ENCODE measurements around the gene NF1.

DNA sequence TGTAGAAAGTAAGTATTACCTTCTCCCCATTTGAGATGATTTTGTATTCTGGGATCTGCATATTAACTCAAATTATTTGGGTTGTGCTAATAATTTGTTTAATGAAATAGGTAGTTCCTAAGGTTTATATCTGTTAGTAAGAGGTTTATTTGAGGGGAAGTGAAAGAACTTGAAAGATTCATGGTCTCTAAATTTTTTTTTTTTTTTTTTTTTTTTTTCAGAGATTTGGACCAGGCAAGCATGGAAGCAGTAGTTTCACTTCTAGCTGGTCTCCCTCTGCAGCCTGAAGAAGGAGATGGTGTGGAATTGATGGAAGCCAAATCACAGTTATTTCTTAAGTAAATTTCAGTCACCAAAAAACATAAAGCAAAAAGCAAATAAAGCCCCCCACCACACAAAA lies 137.1 kb downstream of the NF1 start:
- TF ChIP-seq, protein P1, sequence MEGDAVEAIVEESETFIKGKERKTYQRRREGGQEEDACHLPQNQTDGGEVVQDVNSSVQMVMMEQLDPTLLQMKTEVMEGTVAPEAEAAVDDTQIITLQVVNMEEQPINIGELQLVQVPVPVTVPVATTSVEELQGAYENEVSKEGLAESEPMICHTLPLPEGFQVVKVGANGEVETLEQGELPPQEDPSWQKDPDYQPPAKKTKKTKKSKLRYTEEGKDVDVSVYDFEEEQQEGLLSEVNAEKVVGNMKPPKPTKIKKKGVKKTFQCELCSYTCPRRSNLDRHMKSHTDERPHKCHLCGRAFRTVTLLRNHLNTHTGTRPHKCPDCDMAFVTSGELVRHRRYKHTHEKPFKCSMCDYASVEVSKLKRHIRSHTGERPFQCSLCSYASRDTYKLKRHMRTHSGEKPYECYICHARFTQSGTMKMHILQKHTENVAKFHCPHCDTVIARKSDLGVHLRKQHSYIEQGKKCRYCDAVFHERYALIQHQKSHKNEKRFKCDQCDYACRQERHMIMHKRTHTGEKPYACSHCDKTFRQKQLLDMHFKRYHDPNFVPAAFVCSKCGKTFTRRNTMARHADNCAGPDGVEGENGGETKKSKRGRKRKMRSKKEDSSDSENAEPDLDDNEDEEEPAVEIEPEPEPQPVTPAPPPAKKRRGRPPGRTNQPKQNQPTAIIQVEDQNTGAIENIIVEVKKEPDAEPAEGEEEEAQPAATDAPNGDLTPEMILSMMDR (IDR thresholded peaks at IDR 0.05; ENCODE audit: poor library complexity): no peak
- TF ChIP-seq EZH2 (IDR thresholded peaks at IDR 0.05; ENCODE audit: borderline replicate concordance): no peak
